ENCODE data around the gene ELOA. TPM values are rescaled to one million over a fixed set of nuclear protein-coding genes. Genes with fewer than 3 reads are reported as not detected.

ELOA gene
- total RNA-seq, 2 experiments from 2014 or later: 28.1 to 33.0 TPM

DNA sequence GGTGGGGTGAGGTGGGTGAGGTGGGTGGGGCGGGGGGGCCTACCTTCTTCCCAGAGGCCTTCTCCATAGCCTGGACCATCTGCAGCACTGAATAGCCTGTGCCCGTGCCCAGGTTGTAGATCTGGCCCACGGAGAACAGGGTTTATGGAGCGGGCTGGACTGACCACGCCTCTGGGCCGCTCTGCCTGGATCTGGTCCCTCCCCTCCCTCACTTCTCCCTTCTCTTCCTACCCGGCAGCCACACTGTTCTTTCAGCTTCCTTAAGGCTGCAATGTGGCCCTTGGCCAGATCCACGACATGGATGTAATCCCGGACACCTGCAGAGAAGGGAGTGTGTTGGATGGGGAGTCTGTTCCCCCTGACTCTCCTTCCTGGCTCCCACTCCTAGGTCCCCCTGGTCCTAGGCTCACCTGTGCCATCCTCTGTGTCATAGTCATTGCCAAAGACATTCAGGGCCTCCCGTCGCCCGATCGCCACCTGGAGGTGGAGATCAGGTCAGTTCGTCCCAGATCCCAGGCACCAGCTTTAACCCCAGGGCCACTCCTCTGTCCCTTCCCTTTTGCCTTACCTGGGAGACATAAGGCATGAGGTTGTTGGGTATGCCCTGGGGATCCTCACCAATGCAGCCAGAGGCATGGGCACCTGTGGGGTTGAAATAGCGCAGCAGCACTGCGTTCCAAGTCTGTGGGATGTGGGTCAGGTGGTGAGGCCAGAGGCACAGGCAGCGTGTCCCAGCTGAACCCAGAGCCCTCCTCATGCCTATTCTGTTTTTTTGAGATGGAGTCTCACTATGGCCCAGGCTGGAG is 53.4 kb downstream of the ELOA start:
- no peak for ATAC-seq (ENCODE audit: poor library complexity)
- intact Hi-C loops (cut with DNase I, micrococcal nuclease): loop anchor here in 1 of 2 experiments (10.0 kb wide), 1 partner anchor 1448 kb away; the partner anchor contains the start of gene RSRP1
- no peaks in the 10 kb centered on the region for H3K9me3 ChIP-seq (ENCODE audit: control insufficient read depth in 1 of 2, insufficient read depth in 1 of 2, low read length in 2 of 2)
- no peaks in the 10 kb centered on the region for H3K27me3 ChIP-seq (ENCODE audit: control insufficient read depth in 1 of 2, insufficient read depth in 2 of 2, low read length in 2 of 2)
- peaks cover 42% of the 10 kb centered on the region for H3K4me1 ChIP-seq (ENCODE audit: insufficient read depth, low read length)
- Mint-ChIP-seq H3K4me1 (ENCODE audit: low read depth) (peaks cover 27% of the 10 kb centered on the region), H3K27ac (no peak overlapping the region), H3K4me3 (peak overlapping the region; percentile 51), H3K27me3 (no peaks in the 10 kb centered on the region), H3K9me3 (no peaks in the 10 kb centered on the region), H3K36me3 (ENCODE audit: low read depth) (peaks cover 23% of the 10 kb centered on the region)
- no peak for DNase-seq
- no peak overlapping the region for H3K4me3 ChIP-seq (ENCODE audit: low read length)
- CTCF ChIA-PET: no interaction called here
- peaks cover 33% of the 10 kb centered on the region for H3K36me3 ChIP-seq (ENCODE audit: insufficient read depth, low read length)
- TF ChIP-seq, protein P1, sequence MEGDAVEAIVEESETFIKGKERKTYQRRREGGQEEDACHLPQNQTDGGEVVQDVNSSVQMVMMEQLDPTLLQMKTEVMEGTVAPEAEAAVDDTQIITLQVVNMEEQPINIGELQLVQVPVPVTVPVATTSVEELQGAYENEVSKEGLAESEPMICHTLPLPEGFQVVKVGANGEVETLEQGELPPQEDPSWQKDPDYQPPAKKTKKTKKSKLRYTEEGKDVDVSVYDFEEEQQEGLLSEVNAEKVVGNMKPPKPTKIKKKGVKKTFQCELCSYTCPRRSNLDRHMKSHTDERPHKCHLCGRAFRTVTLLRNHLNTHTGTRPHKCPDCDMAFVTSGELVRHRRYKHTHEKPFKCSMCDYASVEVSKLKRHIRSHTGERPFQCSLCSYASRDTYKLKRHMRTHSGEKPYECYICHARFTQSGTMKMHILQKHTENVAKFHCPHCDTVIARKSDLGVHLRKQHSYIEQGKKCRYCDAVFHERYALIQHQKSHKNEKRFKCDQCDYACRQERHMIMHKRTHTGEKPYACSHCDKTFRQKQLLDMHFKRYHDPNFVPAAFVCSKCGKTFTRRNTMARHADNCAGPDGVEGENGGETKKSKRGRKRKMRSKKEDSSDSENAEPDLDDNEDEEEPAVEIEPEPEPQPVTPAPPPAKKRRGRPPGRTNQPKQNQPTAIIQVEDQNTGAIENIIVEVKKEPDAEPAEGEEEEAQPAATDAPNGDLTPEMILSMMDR (IDR thresholded peaks at IDR 0.05): no peak
- H3K27ac ChIP-seq (ENCODE audit: low read depth in 1 of 2, low read length in 2 of 2): no peak overlapping the region
- POLR2A ChIA-PET: no interaction called here

DNA sequence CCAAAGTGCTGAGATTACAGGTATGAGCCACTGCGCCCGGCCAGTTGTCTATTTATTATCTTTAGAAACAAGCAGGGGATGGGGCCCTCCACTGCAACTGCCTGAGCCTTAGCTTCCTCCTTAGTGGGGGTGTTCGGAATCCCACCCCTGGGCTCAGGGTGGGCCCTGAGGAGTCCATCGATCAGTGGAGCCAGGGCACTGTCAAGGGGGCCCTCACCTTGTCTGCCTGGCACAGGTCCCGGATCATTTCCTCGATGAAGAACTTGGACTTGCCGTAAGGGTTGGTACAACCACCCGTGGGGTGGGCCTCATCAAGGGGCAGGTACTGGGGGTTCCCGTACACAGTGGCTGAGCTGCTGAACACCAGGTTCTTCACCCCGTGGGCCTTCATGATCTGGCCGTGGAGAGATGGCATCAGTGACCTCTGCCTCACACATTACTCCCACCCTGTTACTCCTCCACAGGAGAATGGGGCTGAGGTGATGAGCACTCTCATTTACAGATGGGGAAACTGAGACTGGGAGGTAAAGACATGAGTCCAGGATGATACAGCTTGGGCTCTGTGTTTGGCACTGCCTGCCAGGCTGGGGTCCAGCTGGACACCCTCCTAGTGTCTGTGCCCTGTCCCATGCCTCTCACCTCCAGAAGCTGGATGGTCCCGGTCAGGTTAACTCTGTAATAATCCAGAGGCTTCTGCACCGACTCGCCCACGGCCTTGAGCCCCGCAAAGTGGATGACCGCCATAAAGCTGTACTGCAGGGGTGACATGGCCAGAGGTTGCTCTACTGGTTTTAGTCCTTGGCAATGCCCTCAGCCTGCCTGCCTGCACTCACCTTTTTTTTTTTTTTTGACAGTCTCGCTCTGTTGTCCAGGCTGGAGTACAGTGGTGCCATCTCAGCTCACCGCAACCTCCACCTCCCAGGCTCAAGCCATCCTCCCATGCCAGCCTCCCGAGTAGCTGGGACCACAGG is 54.5 kb downstream of the ELOA start:
- Mint-ChIP-seq H3K4me3 (peak overlapping the region; percentile 51), H3K27ac (no peak overlapping the region), H3K4me1 (ENCODE audit: low read depth) (peaks cover 18% of the 10 kb centered on the region), H3K27me3 (no peaks in the 10 kb centered on the region), H3K36me3 (ENCODE audit: low read depth) (peaks cover 20% of the 10 kb centered on the region), H3K9me3 (no peaks in the 10 kb centered on the region)
- intact Hi-C loops (cut with DNase I, micrococcal nuclease): loop anchor here in 1 of 2 experiments (10.0 kb wide), 1 partner anchor 1447 kb away; the partner anchor contains the start of gene RSRP1
- peaks cover 33% of the 10 kb centered on the region for H3K36me3 ChIP-seq (ENCODE audit: insufficient read depth, low read length)
- no peak overlapping the region for H3K27ac ChIP-seq (ENCODE audit: low read depth in 1 of 2, low read length in 2 of 2)
- ChIA-PET CTCF (interaction anchor here (0.6 to 1.4 kb wide), 4 partner anchors 13 to 866 kb away, joined by 3 to 5 read pairs (median 4); no protein-coding TSS in a partner anchor), POLR2A (interaction anchor here (2.0 kb wide), 1 partner anchor 19 kb away, joined by 16 read pairs; the partner anchor contains the start of gene PITHD1)
- H3K27me3 ChIP-seq (ENCODE audit: control insufficient read depth in 1 of 2, insufficient read depth in 2 of 2, low read length in 2 of 2): no peaks in the 10 kb centered on the region
- H3K4me3 ChIP-seq (ENCODE audit: low read length): no peak overlapping the region
- no peak for DNase-seq
- H3K4me1 ChIP-seq (ENCODE audit: insufficient read depth, low read length): peaks cover 35% of the 10 kb centered on the region
- ATAC-seq (ENCODE audit: poor library complexity): no peak
- H3K9me3 ChIP-seq (ENCODE audit: control insufficient read depth in 1 of 2, insufficient read depth in 1 of 2, low read length in 2 of 2): no peaks in the 10 kb centered on the region
- TF ChIP-seq, protein P1 (IDR thresholded peaks at IDR 0.05): no peak

DNA sequence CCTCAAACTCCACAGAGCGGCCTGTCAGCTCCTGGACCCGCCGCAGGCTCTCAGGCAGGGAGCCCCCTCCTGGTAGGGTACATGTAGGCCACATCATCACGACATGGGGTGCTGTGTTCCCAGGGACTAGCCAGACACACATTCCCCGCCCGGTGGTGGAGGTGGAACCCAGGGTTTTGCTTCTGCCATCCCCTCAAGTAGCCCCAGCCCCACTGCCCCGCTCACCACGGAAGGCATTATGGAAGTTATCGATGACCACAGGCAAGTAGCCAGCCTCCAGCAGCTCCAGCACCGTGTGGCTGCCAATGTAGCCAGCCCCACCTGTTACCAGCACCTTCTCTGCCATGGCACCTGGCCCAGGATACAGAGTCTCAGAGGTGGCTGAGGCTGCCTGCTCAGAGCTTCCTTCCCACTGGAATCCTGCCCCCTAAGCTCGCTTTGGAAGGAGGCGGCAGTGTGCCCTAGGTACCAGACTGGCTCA is 55.4 kb downstream of the ELOA start:
- Mint-ChIP-seq H3K27me3 (no peaks in the 10 kb centered on the region), H3K4me1 (ENCODE audit: low read depth) (peaks cover 14% of the 10 kb centered on the region), H3K9me3 (no peaks in the 10 kb centered on the region), H3K27ac (peak overlapping the region; percentile 72), H3K36me3 (ENCODE audit: low read depth) (peaks cover 20% of the 10 kb centered on the region), H3K4me3 (peak overlapping the region; percentile 97)
- H3K4me3 ChIP-seq (ENCODE audit: low read length): no peak overlapping the region
- intact Hi-C loops (cut with DNase I, micrococcal nuclease): loop anchor here in 1 of 2 experiments (10.0 kb wide), 1 partner anchor 1446 kb away; the partner anchor contains the start of gene RSRP1
- H3K27me3 ChIP-seq (ENCODE audit: control insufficient read depth in 1 of 2, insufficient read depth in 2 of 2, low read length in 2 of 2): no peaks in the 10 kb centered on the region
- ChIA-PET CTCF (interaction anchor here (0.6 to 4.3 kb wide), 4 partner anchors 12 to 865 kb away, joined by 3 to 13 read pairs (median 4); no protein-coding TSS in a partner anchor), POLR2A (interaction anchor here (0.9 to 4.9 kb wide), 5 partner anchors 12 to 182 kb away, joined by 3 to 32 read pairs (median 6); partner anchors contain the start of genes ELOA, HMGCL, PITHD1 and SRSF10)
- TF ChIP-seq, protein P1 (IDR thresholded peaks at IDR 0.05): no peak
- H3K9me3 ChIP-seq (ENCODE audit: control insufficient read depth in 1 of 2, insufficient read depth in 1 of 2, low read length in 2 of 2): no peaks in the 10 kb centered on the region
- DNase-seq (peak in 1 of 14 experiments; percentile 53), ATAC-seq (ENCODE audit: poor library complexity) (no peak)
- peaks cover 25% of the 10 kb centered on the region for H3K36me3 ChIP-seq (ENCODE audit: insufficient read depth, low read length)
- H3K27ac ChIP-seq (ENCODE audit: low read depth in 1 of 2, low read length in 2 of 2): peak overlapping the region in 1 of 2 donors; percentile 34
- peaks cover 27% of the 10 kb centered on the region for H3K4me1 ChIP-seq (ENCODE audit: insufficient read depth, low read length)
